Transverse colon (tissue), 4 donors: ENCODE data around the gene OXLD1. TPM values are rescaled to one million over a fixed set of nuclear protein-coding genes. Genes with fewer than 3 reads are reported as not detected.
A peak's percentile ranks its signal among the peaks of the same experiment; 100 is the strongest.

Experiments used
- DNase-seq: peaks from one replicate; pipeline ENCODE4 v3.0.0-alpha.2; 2019
- H3K27ac ChIP-seq, 4 donors: fragments of 200-600 bp; sonication (generic); 2 replicates each; pipeline ENCODE4 v1.5.1; 2016 to 2018; ENCODE audit warnings: inconsistent platforms in 4 of 4
- H3K27me3 ChIP-seq: fragments of 200-600 bp; sonication (generic); 2 replicates; pipeline ENCODE4 v1.5.1; 2017; ENCODE audit warnings: inconsistent platforms
- H3K36me3 ChIP-seq, 4 donors: fragments of 200-600 bp; sonication (generic); 2 replicates each; pipeline ENCODE4 v1.5.1; 2017 to 2019; ENCODE audit warnings: inconsistent platforms in 4 of 4
- H3K4me1 ChIP-seq, 4 donors: fragments of 200-600 bp; sonication (generic); 2 replicates each; pipeline ENCODE4 v1.5.1; 2017 to 2020; ENCODE audit warnings: inconsistent platforms in 4 of 4
- H3K4me3 ChIP-seq, 4 donors: fragments of 200-600 bp; sonication (generic); 1 replicate in 1 of 4; 2 replicates in 3 of 4; pipeline versions ENCODE4 v1.5.1 to v1.6.1; 2017 to 2019; ENCODE audit warnings: inconsistent platforms in 4 of 4
- H3K9me3 ChIP-seq, 2 donors: fragments of 200-600 bp; sonication (generic); 2 replicates each; pipeline ENCODE4 v1.5.1; 2017 to 2019; ENCODE audit warnings: inconsistent platforms in 2 of 2
- CTCF ChIP-seq, 5 experiments: fragments of 200-600 bp in 3 of 5; fragments of 450-650 bp in 2 of 5; sonication (generic) in 3 of 5; IDR thresholded peaks; 1 replicate in 2 of 5; 2 replicates in 3 of 5; pipeline ENCODE4 v1.5.1; 2016 to 2017; ENCODE audit warnings: antibody characterized with exemption in 5 of 5, inconsistent platforms in 3 of 5, mild to moderate bottlenecking in 2 of 5, moderate library complexity in 1 of 5
- EP300 ChIP-seq: sonication (generic); formaldehyde crosslinking; IDR thresholded peaks from one replicate; pipeline ENCODE4 v1.6.1; 2017; ENCODE audit warnings: antibody characterized with exemption, low read depth
- POLR2A ChIP-seq: fragments of 450-650 bp; IDR thresholded peaks from one replicate; pipeline ENCODE4 v1.6.1; 2016; ENCODE audit warnings: antibody characterized with exemption, mild to moderate bottlenecking, moderate library complexity
- POLR2AphosphoS5 ChIP-seq, 3 donors: sonication (generic); formaldehyde crosslinking; IDR thresholded peaks; one replicate each; pipeline ENCODE4 v1.6.1; 2016; ENCODE audit warnings: antibody characterized with exemption in 3 of 3
- WGBS, 2 donors: methylation state at CpG; one replicate each; pipeline ENCODE4 v1.1.5; 2018; ENCODE audit warnings: low coverage in 1 of 2; 5-methylcytosine and 5-hydroxymethylcytosine counted together
- in situ Hi-C, 4 donors: fragments of 200-750 bp; cut with MboI; loops; one replicate each; pipeline versions ENCODE4 v1.15.0 to v1.15.1; 2017; ENCODE audit warnings: low sequenced_read_pairs in 3 of 4, low pct_ligation_motif_present in 1 of 4, low pct_unique_long_range_greater_than_20kb in 1 of 4
- intact Hi-C: fragments of 100-400 bp; cut with DNase I; formaldehyde crosslinking; loops from one replicate; pipeline ENCODE4 v1.15.1; 2023; ENCODE audit warnings: low total_unique reads
- total RNA-seq, 4 donors: library from RNA; depleted of rRNA; stranded (reverse); fragments of >200 nt; gene quantifications; one replicate each; pipeline ENCODE4 v1.1.0, GENCODE V29; 2016

Gene OXLD1
- total RNA-seq, 4 donors from 2014 or later = 21.4 to 63.6 (median 41.2) TPM

GRCh38 chr17:81652906-81653771 lies 13.3 kb downstream of the OXLD1 start:
- in situ Hi-C loops = no loop called here

GRCh38 chr17:81651692-81652091 lies 14.7 kb downstream of the OXLD1 start:
- Histone ChIP-seq H3K4me1 (no peaks in the 10 kb centered on the region), H3K27ac (no peak overlapping the region), H3K9me3 (peaks cover 0 to 4% of the 10 kb centered on the region in 2 donors), H3K4me3 (no peak overlapping the region), H3K27me3 (peaks cover 55% of the 10 kb centered on the region), H3K36me3 (no peaks in the 10 kb centered on the region)
- intact Hi-C loops (no loop called here), in situ Hi-C loops (no loop called here)
- TF ChIP-seq EP300 = no peak
- no peak for TF ChIP-seq POLR2AphosphoS5 (IDR thresholded peaks at IDR 0.05)
- TF ChIP-seq POLR2A = no peak
- TF ChIP-seq CTCF (IDR thresholded peaks at IDR 0.05) = no peak
- WGBS, 2 donors = 69% methylated on average over 10 of the region's 10 CpGs; no CpG with 5 or more reads in 1 of the 2 donors
- no peak for DNase-seq

More at GRCh38 chr17:81652906-81653771, 13.3 kb downstream of the OXLD1 start:
- Histone ChIP-seq H3K9me3 (peaks cover 0 to 4% of the 10 kb centered on the region in 2 donors), H3K27ac (no peak overlapping the region), H3K36me3 (no peaks in the 10 kb centered on the region), H3K4me3 (peak overlapping the region in 1 of 4 donors; percentile 29), H3K4me1 (no peaks in the 10 kb centered on the region), H3K27me3 (peaks cover 42% of the 10 kb centered on the region)
- DNase-seq = no peak
- no peak for TF ChIP-seq POLR2A
- TF ChIP-seq EP300 = no peak
- TF ChIP-seq CTCF (IDR thresholded peaks at IDR 0.05) = no peak
- no peak for TF ChIP-seq POLR2AphosphoS5 (IDR thresholded peaks at IDR 0.05)
- 36 to 50% methylated on average over 3 to 27 of the region's 27 CpGs for WGBS, 2 donors
- intact Hi-C loops = no loop called here

DNA sequence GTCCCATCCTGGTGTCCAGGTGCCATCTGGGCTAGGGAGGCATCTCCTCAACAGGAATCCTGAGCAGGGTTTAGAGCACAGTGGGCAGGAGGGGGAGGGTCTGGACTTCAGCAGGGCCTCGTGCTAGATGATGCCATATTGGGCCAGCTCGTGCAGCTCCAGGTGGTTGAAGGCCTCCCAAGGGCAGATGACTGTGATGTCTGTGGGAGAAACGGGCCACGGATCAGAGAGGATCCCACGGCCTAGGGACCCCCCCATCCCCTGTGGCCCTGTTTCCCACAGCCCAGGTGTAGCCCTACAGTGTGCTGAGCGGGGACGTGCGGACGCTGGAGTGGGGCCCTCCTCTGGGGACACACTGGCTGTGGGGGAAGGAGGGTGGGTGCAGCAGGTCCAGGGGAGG lies 15.5 kb downstream of the OXLD1 start:
- TF ChIP-seq POLR2A = no peak
- no peak for TF ChIP-seq CTCF (IDR thresholded peaks at IDR 0.05)
- TF ChIP-seq POLR2AphosphoS5 (IDR thresholded peaks at IDR 0.05) = no peak
- no peak for TF ChIP-seq EP300
- no peaks in the 10 kb centered on the region for H3K4me1 ChIP-seq
- 75 to 78% methylated on average over 4 to 7 of the region's 9 CpGs for WGBS, 2 donors
- in situ Hi-C loops = no loop called here
- peaks cover 55% of the 10 kb centered on the region for H3K27me3 ChIP-seq
- no peak overlapping the region for H3K27ac ChIP-seq
- H3K9me3 ChIP-seq = peaks cover 0 to 4% of the 10 kb centered on the region in 2 donors
- H3K36me3 ChIP-seq = no peaks in the 10 kb centered on the region
- intact Hi-C loops = no loop called here
- H3K4me3 ChIP-seq = no peak overlapping the region
- DNase-seq = no peak

DNA sequence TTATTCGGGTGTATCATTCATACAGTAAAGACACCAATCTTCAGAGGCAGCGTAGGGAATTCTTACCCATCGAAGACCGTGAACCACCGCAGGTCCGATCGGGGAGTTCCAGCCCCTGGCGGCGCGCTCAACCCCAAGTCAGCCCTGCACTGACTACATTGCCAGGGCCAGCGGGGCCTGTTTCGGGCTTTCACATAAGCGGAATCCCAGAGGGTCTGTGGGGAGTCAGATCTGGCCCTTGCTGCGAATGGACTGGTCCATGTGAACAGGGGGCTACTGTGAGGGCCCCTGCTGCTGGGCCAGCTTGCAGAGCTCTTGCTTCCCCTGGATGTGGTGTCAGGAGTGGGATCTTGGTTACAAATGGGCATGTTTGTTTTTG lies 17.7 kb downstream of the OXLD1 start:
- intact Hi-C loops = no loop called here
- 92% methylated on average over 11 of the region's 14 CpGs; no CpG with 5 or more reads in 1 of the 2 donors for WGBS, 2 donors

More for the DNA sequence above, 17.7 kb downstream of the OXLD1 start:
- Histone ChIP-seq H3K4me1 (no peaks in the 10 kb centered on the region), H3K4me3 (no peak overlapping the region), H3K27ac (no peak overlapping the region), H3K36me3 (no peaks in the 10 kb centered on the region), H3K27me3 (peaks cover 50% of the 10 kb centered on the region), H3K9me3 (peaks cover 0 to 4% of the 10 kb centered on the region in 2 donors)
- no peak for DNase-seq
- TF ChIP-seq POLR2A (no peak), EP300 (no peak), POLR2AphosphoS5 (IDR thresholded peaks at IDR 0.05) (no peak), CTCF (IDR thresholded peaks at IDR 0.05) (no peak)
- in situ Hi-C loops = no loop called here
